ENCODE measurements around the gene PPL. TPM values are rescaled to one million over a fixed set of nuclear protein-coding genes. Genes with fewer than 3 reads are reported as not detected.
A peak's percentile ranks its signal among the peaks of the same experiment; 100 is the strongest.

The PPL gene
- total and polyA plus RNA-seq, 11 donors, result 4.3 to 23.8 (median 7.8) TPM

GRCh38 chr16:4894276-4895150, 42.4 kb downstream of the PPL start:
- Histone ChIP-seq H3K9me3 (peaks cover 0 to 6% (median 0%) of the 10 kb centered on the region in 12 donors), H3K27me3 (no peaks in the 10 kb centered on the region), H3K4me3 (no peak overlapping the region), H3K4me1 (peaks cover 0 to 19% (median 12%) of the 10 kb centered on the region in 12 donors), H3K27ac (no peak overlapping the region), H3K36me3 (peaks cover 0 to 11% (median 2%) of the 10 kb centered on the region in 9 donors)
- intact Hi-C loops (cut with DNase I), result loop anchor here in 1 of 10 donors (5.0 kb wide), 1 partner anchor 43 kb away; the partner anchor contains the start of gene PPL
- 87 to 92% (median 89%) methylated on average over 20 to 22 of the region's 22 CpGs for WGBS, 4 donors
- TF ChIP-seq POLR2A (IDR thresholded peaks at IDR 0.05), result no peak
- no peak for TF ChIP-seq CTCF (IDR thresholded peaks at IDR 0.05)
- DNase-seq, result no peak
- ATAC-seq, result no peak

GRCh38 chr16:4893103-4893862, 43.7 kb downstream of the PPL start:
- ATAC-seq (peak in 1 of 4 donors; percentile 17), DNase-seq (no peak)
- H3K27ac ChIP-seq, result peak overlapping the region in 7 of 12 donors; percentile 13 to 73 (median 54)
- H3K4me3 ChIP-seq, result no peak overlapping the region
- H3K27me3 ChIP-seq, result no peaks in the 10 kb centered on the region
- peaks cover 0 to under 1% (median 0%) of the 10 kb centered on the region in 12 donors for H3K9me3 ChIP-seq
- peaks cover 0 to 18% (median 8%) of the 10 kb centered on the region in 9 donors for H3K36me3 ChIP-seq
- peaks cover 0 to 19% (median 12%) of the 10 kb centered on the region in 12 donors for H3K4me1 ChIP-seq
- TF ChIP-seq CTCF (IDR thresholded peaks at IDR 0.05), result no peak
- no peak for TF ChIP-seq POLR2A (IDR thresholded peaks at IDR 0.05)
- intact Hi-C loops (cut with DNase I), result loop anchor here in 1 of 10 donors (5.0 kb wide), 1 partner anchor 44 kb away; the partner anchor contains the start of gene PPL
- 88 to 95% (median 90%) methylated on average over 19 to 26 of the region's 26 CpGs for WGBS, 4 donors

DNA sequence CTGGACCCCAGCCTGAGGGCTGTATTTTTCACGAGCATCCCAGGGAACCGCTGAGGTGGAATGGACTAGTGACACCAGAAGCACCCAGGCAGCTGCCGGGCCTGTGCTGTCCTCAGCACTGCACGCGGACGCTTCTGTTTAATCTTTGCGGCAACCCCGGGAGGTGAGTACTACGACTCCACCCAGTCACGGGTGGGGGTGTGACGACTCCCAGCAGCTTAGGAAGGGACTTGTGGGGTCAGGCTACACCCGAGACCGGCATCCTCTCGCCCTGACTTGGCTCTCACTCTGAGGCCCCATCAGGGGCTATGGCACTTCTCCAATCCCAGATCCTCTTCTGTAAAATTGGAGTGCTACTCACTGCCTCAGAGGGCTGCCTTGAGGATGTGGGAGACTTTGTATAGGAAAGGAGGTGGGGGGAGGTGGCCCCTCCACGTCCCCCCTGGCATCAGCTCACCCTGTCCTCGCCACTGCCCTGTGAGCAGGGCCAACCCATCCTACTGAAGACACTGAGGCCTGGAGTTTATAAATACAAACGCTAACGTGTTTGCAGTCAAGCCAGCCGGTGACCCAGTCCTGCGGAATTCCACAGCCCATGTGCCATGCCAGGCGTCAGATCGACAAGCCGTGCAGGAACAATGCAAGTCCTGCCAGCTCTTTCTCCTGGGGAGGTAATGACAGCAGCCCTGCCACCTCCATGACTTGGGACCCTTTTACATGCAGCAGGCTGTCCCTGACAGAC, 44.4 kb downstream of the PPL start:
- DNase-seq (peak in 4 of 5 donors; percentile 40 to 74 (median 64)), ATAC-seq (peak; percentile 64 to 82 (median 69))
- Histone ChIP-seq H3K9me3 (no peaks in the 10 kb centered on the region), H3K27ac (peak overlapping the region in 8 of 12 donors; percentile 13 to 73 (median 52)), H3K4me1 (peaks cover 0 to 19% (median 12%) of the 10 kb centered on the region in 12 donors), H3K27me3 (no peaks in the 10 kb centered on the region), H3K36me3 (peaks cover 0 to 24% (median 15%) of the 10 kb centered on the region in 9 donors), H3K4me3 (no peak overlapping the region)
- intact Hi-C loops (cut with DNase I), result loop anchor here in 1 of 10 donors (5.0 kb wide), 1 partner anchor 45 kb away; the partner anchor contains the start of gene PPL
- WGBS, 4 donors, result 11 to 29% (median 26%) methylated on average over 12 to 23 of the region's 23 CpGs
- no peak for TF ChIP-seq POLR2A (IDR thresholded peaks at IDR 0.05)
- TF ChIP-seq CTCF (IDR thresholded peaks at IDR 0.05), result no peak

All from heart left ventricle (tissue), 16 donors.